Keratinocyte (primary cell): ENCODE data around the gene USH2A. TPM values are rescaled to one million over a fixed set of nuclear protein-coding genes. Genes with fewer than 3 reads are reported as not detected.

ENCODE experiments used
- DNase-seq: peaks from one replicate; pipeline ENCODE4 v3.0.0-alpha.2; 2011; ENCODE audit warnings: low read depth, missing footprints, low spot score
- FAIRE-seq: peaks from 2 replicates; lab custom pipeline; 2011; peaks lifted over from hg19 to GRCh38; lab: Jason Lieb, UNC
- H2AFZ ChIP-seq: 2 replicates; pipeline ENCODE4 v1.6.0; 2012; ENCODE audit warnings: low read length, control low read depth, inconsistent platforms; ENCODE audit not compliant: control insufficient read depth
- H3K27ac ChIP-seq: 2 replicates; pipeline ENCODE4 v1.5.1; 2011; ENCODE audit warnings: low read length; ENCODE audit not compliant: control insufficient read depth, insufficient read depth
- H3K27me3 ChIP-seq: 3 replicates; pipeline ENCODE4 v1.6.0; 2011; ENCODE audit warnings: low read length; ENCODE audit not compliant: control insufficient read depth, insufficient read depth; ENCODE audit errors: extremely low read depth
- H3K36me3 ChIP-seq, 2 experiments: 2 replicates in 1 of 2; 3 replicates in 1 of 2; pipeline ENCODE4 v1.5.1; 2011; ENCODE audit warnings: low read length in 2 of 2, mild to moderate bottlenecking in 1 of 2; ENCODE audit not compliant: control insufficient read depth in 2 of 2, insufficient read depth in 2 of 2; ENCODE audit errors: extremely low read depth in 1 of 2
- H3K4me1 ChIP-seq: 3 replicates; pipeline ENCODE4 v1.5.1; 2011; ENCODE audit warnings: low read length; ENCODE audit not compliant: control insufficient read depth, insufficient read depth; ENCODE audit errors: extremely low read depth
- H3K4me2 ChIP-seq: 3 replicates; pipeline ENCODE4 v1.6.0; 2011; ENCODE audit warnings: low read depth, low read length; ENCODE audit not compliant: control insufficient read depth, insufficient read depth; ENCODE audit errors: extremely low read depth
- H3K4me3 ChIP-seq, 3 experiments: fragments of 200-600 bp in 1 of 3; sonication (generic) in 1 of 3; 2 replicates in 2 of 3; 3 replicates in 1 of 3; pipeline ENCODE4 v1.5.1; 2011 to 2016; ENCODE audit warnings: low read length in 3 of 3, mild to moderate bottlenecking in 3 of 3, control low read depth in 2 of 3, inconsistent platforms in 1 of 3, low read depth in 1 of 3, mixed read lengths in 1 of 3, mixed run types in 1 of 3, moderate library complexity in 1 of 3; ENCODE audit not compliant: control insufficient read depth in 2 of 3, insufficient read depth in 2 of 3; ENCODE audit errors: extremely low read depth in 1 of 3
- H3K79me2 ChIP-seq: 2 replicates; pipeline ENCODE4 v1.6.0; 2012; ENCODE audit warnings: low read length; ENCODE audit not compliant: control insufficient read depth, insufficient read depth
- H3K9ac ChIP-seq: 3 replicates; pipeline ENCODE4 v1.6.0; 2011; ENCODE audit warnings: low read length; ENCODE audit not compliant: control insufficient read depth, insufficient read depth; ENCODE audit errors: extremely low read depth
- H3K9me1 ChIP-seq: 3 replicates; pipeline ENCODE4 v1.6.0; 2011; ENCODE audit warnings: low read length; ENCODE audit not compliant: control insufficient read depth, insufficient read depth; ENCODE audit errors: extremely low read depth
- H3K9me3 ChIP-seq: 2 replicates; pipeline ENCODE4 v1.5.1; 2012; ENCODE audit warnings: low read depth, low read length; ENCODE audit not compliant: control insufficient read depth
- H4K20me1 ChIP-seq: 3 replicates; pipeline ENCODE4 v1.6.0; 2011; ENCODE audit warnings: low read length; ENCODE audit not compliant: control insufficient read depth, insufficient read depth; ENCODE audit errors: extremely low read depth
- CTCF ChIP-seq, 3 experiments: IDR thresholded peaks in 1 of 3; conservative IDR thresholded peaks in 1 of 3; optimal IDR thresholded peaks in 1 of 3; 2 replicates in 2 of 3; 3 replicates in 1 of 3; pipeline versions ENCODE3 to v1.5.1; 2011; ENCODE audit warnings: low read length in 3 of 3, mild to moderate bottlenecking in 3 of 3, moderate library complexity in 2 of 3, control low read depth in 1 of 3, inconsistent platforms in 1 of 3; ENCODE audit not compliant: insufficient read depth in 2 of 3; ENCODE audit errors: extremely low read depth in 1 of 3
- EZH2 ChIP-seq: IDR thresholded peaks from one replicate; pipeline ENCODE4 v1.6.1; 2012; ENCODE audit warnings: inconsistent platforms, mild to moderate bottlenecking, low read length, moderate library complexity
- dilution Hi-C: fragments of 300-500 bp; cut with MboI; formaldehyde crosslinking; loops from one replicate; pipeline ENCODE4 v1.7.0; 2020; ENCODE audit warnings: low sequenced_read_pairs; ENCODE audit not compliant: extremely low pct_ligation_motif_present
- polyA plus RNA-seq, 5 experiments: library from polyadenylated mRNA; depleted of rRNA in 3 of 5; stranded (reverse) in 3 of 5; stranded (forward) in 1 of 5; unstranded in 1 of 5; fragments of >200 nt; gene quantifications; 1 replicate in 1 of 5; 2 replicates in 3 of 5; 3 replicates in 1 of 5; pipeline versions ENCODE4 v1.2.1 to v1.2.3, GENCODE V29; 2011 to 2012; ENCODE audit warnings: missing spikeins in 2 of 5, low read depth in 1 of 5, low replicate concordance in 1 of 5

The USH2A gene
- polyA plus RNA-seq, 1 donor (not counting 4 experiments of a cell fraction or from before 2014, with no cell fraction given): not detected

- DNase-seq (no peak), FAIRE-seq (no peak)
- no peak overlapping the region for H3K9ac ChIP-seq
- H3K79me2 ChIP-seq: no peaks in the 10 kb centered on the region
- H2AFZ ChIP-seq: no peak overlapping the region
- no peak overlapping the region for H3K27ac ChIP-seq
- no peak for TF ChIP-seq EZH2
- TF ChIP-seq CTCF (optimal IDR thresholded peaks at IDR 0.05 in 1 of 3, IDR thresholded peaks at IDR 0.05 in 1 of 3, conservative IDR thresholded peaks at IDR 0.05 in 1 of 3; ENCODE audit: extremely low read depth in 1 of 3, insufficient read depth in 2 of 3, low read length in 3 of 3): no peak
- no peak overlapping the region for H3K4me2 ChIP-seq
- H3K36me3 ChIP-seq: no peaks in the 10 kb centered on the region
- no peaks in the 10 kb centered on the region for H3K4me1 ChIP-seq
- no peaks in the 10 kb centered on the region for H3K9me1 ChIP-seq
- no peak overlapping the region for H3K4me3 ChIP-seq
- H4K20me1 ChIP-seq: no peaks in the 10 kb centered on the region
- no peaks in the 10 kb centered on the region for H3K27me3 ChIP-seq
- dilution Hi-C loops: no loop called here
- H3K9me3 ChIP-seq: no peaks in the 10 kb centered on the region
Measured at GRCh38 chr1:215932558-215932957, 490.7 kb downstream of the USH2A start.

- no peaks in the 10 kb centered on the region for H3K79me2 ChIP-seq
- H3K27me3 ChIP-seq: no peaks in the 10 kb centered on the region
- H4K20me1 ChIP-seq: no peaks in the 10 kb centered on the region
- no peak overlapping the region for H2AFZ ChIP-seq
- no peak overlapping the region for H3K9ac ChIP-seq
- H3K9me3 ChIP-seq: no peaks in the 10 kb centered on the region
- no peaks in the 10 kb centered on the region for H3K9me1 ChIP-seq
- dilution Hi-C loops: no loop called here
- no peak overlapping the region for H3K27ac ChIP-seq
- H3K4me2 ChIP-seq: no peak overlapping the region
- TF ChIP-seq CTCF (optimal IDR thresholded peaks at IDR 0.05 in 1 of 3, IDR thresholded peaks at IDR 0.05 in 1 of 3, conservative IDR thresholded peaks at IDR 0.05 in 1 of 3; ENCODE audit: extremely low read depth in 1 of 3, insufficient read depth in 2 of 3, low read length in 3 of 3) (no peak), EZH2 (no peak)
- no peak overlapping the region for H3K4me3 ChIP-seq
- no peak for FAIRE-seq
- no peaks in the 10 kb centered on the region for H3K36me3 ChIP-seq
- H3K4me1 ChIP-seq: no peaks in the 10 kb centered on the region
- DNase-seq: no peak
Measured at GRCh38 chr1:215926670-215927069, 496.6 kb downstream of the USH2A start.
